Karpas-422 (cell line): ENCODE measurements around the gene PLEKHO1. TPM values are rescaled to one million over a fixed set of nuclear protein-coding genes. Genes with fewer than 3 reads are reported as not detected.

Experiments used
- total RNA-seq: library from RNA; depleted of rRNA; stranded (reverse); fragments of >200 nt; shearing (Covaris generic); gene quantifications from 2 replicates; pipeline ENCODE4 v1.2.3, GENCODE V29; 2014; ENCODE audit warnings: low replicate concordance; rRNA removed

PLEKHO1 gene
- total RNA-seq, 1 experiment from 2014 or later, result 1.6 TPM

Other genes starting within 250 kb of the PLEKHO1 start
- not detected in 2 replicates for gene SV2A, start 232.1 kb upstream of the PLEKHO1 start, total RNA-seq
- 10.9 and 18.8 TPM in 2 replicates for gene SF3B4, start 222.1 kb upstream of the PLEKHO1 start, total RNA-seq
- gene MTMR11, start 213.0 kb upstream of the PLEKHO1 start, total RNA-seq, result not detected in 2 replicates
- gene OTUD7B, start 139.2 kb upstream of the PLEKHO1 start, total RNA-seq, result 2.4 and 3.6 TPM in 2 replicates
- gene VPS45, start 82.1 kb upstream of the PLEKHO1 start, total RNA-seq, result 24.9 and 39.0 TPM in 2 replicates
- 43.2 and 77.4 TPM in 2 replicates for gene ANP32E, start 86.2 kb downstream of the PLEKHO1 start, total RNA-seq
- 0.22 and 0.45 TPM in 2 replicates for gene CA14, start 107.9 kb downstream of the PLEKHO1 start, total RNA-seq
- gene APH1A, start 119.1 kb downstream of the PLEKHO1 start, total RNA-seq, result 122 and 130 TPM in 2 replicates
- gene C1orf54, start 122.9 kb downstream of the PLEKHO1 start, total RNA-seq, result 5.1 and 21.2 TPM in 2 replicates
- 4.1 and 4.9 TPM in 2 replicates for gene CIART, start 132.6 kb downstream of the PLEKHO1 start, total RNA-seq
- 71.0 and 75.0 TPM in 2 replicates for gene MRPS21, start 143.9 kb downstream of the PLEKHO1 start, total RNA-seq
- gene PRPF3, start 171.6 kb downstream of the PLEKHO1 start, total RNA-seq, result 50.5 and 51.6 TPM in 2 replicates
- 17.9 and 29.9 TPM in 2 replicates for gene RPRD2, start 214.2 kb downstream of the PLEKHO1 start, total RNA-seq